Endothelial cell of umbilical vein (primary cell): ENCODE results near the gene HMGXB4. TPM values are rescaled to one million over a fixed set of nuclear protein-coding genes. Genes with fewer than 3 reads are reported as not detected.

ENCODE experiments used
- BruUV-seq: library from RNA; stranded (reverse); fragments of 400-500 nt; replicated peaks from 2 replicates; lab custom pipeline; 2021; lab: Mats Ljungman, UMichigan
- CTCF ChIA-PET: fragments of 300-600, 350-600 bp; sonication (Branson Sonifier 250); formaldehyde crosslinking; loops from one replicate; lab custom pipeline; 2021; ENCODE audit warnings: antibody characterized with exemption, inconsistent platforms; lab: Charles Lee
- POLR2A ChIA-PET: fragments of 300-600, 350-600 bp; sonication (Branson Sonifier 250); formaldehyde crosslinking; loops from one replicate; lab custom pipeline; 2021; ENCODE audit warnings: antibody characterized with exemption, inconsistent platforms; lab: Charles Lee
- DNase-seq: peaks from one replicate; pipeline ENCODE4 v3.0.0-alpha.2; 2011; ENCODE audit warnings: low read depth, low spot score
- FAIRE-seq: peaks from 2 replicates; lab custom pipeline; 2011; peaks lifted over from hg19 to GRCh38; lab: Jason Lieb, UNC
- H2AFZ ChIP-seq: 2 replicates; pipeline ENCODE4 v1.6.0; 2012; ENCODE audit warnings: low read depth, low read length, control low read depth, inconsistent platforms
- H3K27ac ChIP-seq: 2 replicates; pipeline ENCODE4 v1.5.1; 2011; ENCODE audit warnings: low read depth, mild to moderate bottlenecking, control low read depth, low read length, moderate library complexity; ENCODE audit not compliant: insufficient read depth
- H3K27me3 ChIP-seq, 2 experiments: 2 replicates each; pipeline versions ENCODE4 v1.6.0 to v1.6.1; 2011; ENCODE audit warnings: low read length in 2 of 2, mixed read lengths in 1 of 2; ENCODE audit not compliant: control insufficient read depth in 2 of 2, insufficient read depth in 2 of 2
- H3K36me3 ChIP-seq, 2 experiments: 2 replicates in 1 of 2; 3 replicates in 1 of 2; pipeline ENCODE4 v1.5.1; 2011; ENCODE audit warnings: low read length in 2 of 2, mild to moderate bottlenecking in 1 of 2, moderate library complexity in 1 of 2; ENCODE audit not compliant: control insufficient read depth in 2 of 2, insufficient read depth in 2 of 2; ENCODE audit errors: extremely low read depth in 1 of 2
- H3K4me1 ChIP-seq: 3 replicates; pipeline ENCODE4 v1.5.1; 2011; ENCODE audit warnings: mild to moderate bottlenecking, low read length; ENCODE audit not compliant: control insufficient read depth, insufficient read depth; ENCODE audit errors: extremely low read depth
- H3K4me2 ChIP-seq: 2 replicates; pipeline ENCODE4 v1.6.1; 2011; ENCODE audit warnings: low read length, control low read depth, mixed read lengths; ENCODE audit not compliant: insufficient read depth
- H3K4me3 ChIP-seq, 3 experiments: fragments of 200-600 bp in 1 of 3; sonication (generic), shearing (Covaris generic) in 1 of 3; replicated peaks in 1 of 3; 2 replicates each; pipeline ENCODE4 v1.5.1; 2011 to 2016; ENCODE audit warnings: control low read depth in 3 of 3, low read length in 3 of 3, mild to moderate bottlenecking in 2 of 3, inconsistent platforms in 1 of 3, low read depth in 1 of 3, moderate library complexity in 1 of 3; ENCODE audit not compliant: insufficient read depth in 1 of 3
- H3K79me2 ChIP-seq: 2 replicates; pipeline ENCODE4 v1.6.0; 2012; ENCODE audit warnings: low read length, inconsistent platforms; ENCODE audit not compliant: control insufficient read depth, insufficient read depth
- H3K9ac ChIP-seq: replicated peaks from 2 replicates; pipeline ENCODE3; 2011; ENCODE audit warnings: low read length, control low read depth; ENCODE audit not compliant: insufficient read depth; ENCODE audit errors: extremely low read depth
- H3K9me1 ChIP-seq: replicated peaks from 3 replicates; pipeline ENCODE4 v1.6.0; 2011; ENCODE audit warnings: mild to moderate bottlenecking, low read length; ENCODE audit not compliant: control insufficient read depth, insufficient read depth; ENCODE audit errors: extremely low read depth
- H3K9me3 ChIP-seq: replicated peaks from 2 replicates; pipeline ENCODE4 v1.5.1; 2012; ENCODE audit warnings: low read length, inconsistent platforms; ENCODE audit not compliant: control insufficient read depth, insufficient read depth
- H4K20me1 ChIP-seq: replicated peaks from 2 replicates; pipeline ENCODE3; 2011; ENCODE audit warnings: mild to moderate bottlenecking, low read length; ENCODE audit not compliant: control insufficient read depth, insufficient read depth; ENCODE audit errors: extremely low read depth
- CTCF ChIP-seq, 2 donors: IDR thresholded peaks; 1 replicate in 1 of 2; 2 replicates in 1 of 2; pipeline ENCODE4 v1.5.1; 2011; ENCODE audit warnings: low read length in 2 of 2, mild to moderate bottlenecking in 2 of 2, moderate library complexity in 2 of 2, control low read depth in 1 of 2, inconsistent platforms in 1 of 2, low read depth in 1 of 2; ENCODE audit not compliant: insufficient read depth in 1 of 2; ENCODE audit errors: extremely low read depth in 1 of 2
- EZH2 ChIP-seq: IDR thresholded peaks from 2 replicates; pipeline ENCODE4 v1.6.1; 2012; ENCODE audit warnings: borderline replicate concordance, low read depth, mild to moderate bottlenecking, moderate library complexity, low read length, inconsistent platforms; ENCODE audit not compliant: severe bottlenecking
- FOS ChIP-seq: IDR thresholded peaks from 2 replicates; pipeline ENCODE4 v1.6.1; 2011; ENCODE audit warnings: mild to moderate bottlenecking, low read length, moderate library complexity, borderline replicate concordance; ENCODE audit not compliant: insufficient read depth
- GATA2 ChIP-seq: IDR thresholded peaks from 2 replicates; pipeline ENCODE4 v1.7.0; 2011; ENCODE audit warnings: low read depth, mild to moderate bottlenecking, moderate library complexity, mixed read lengths, low read length; ENCODE audit not compliant: insufficient read length, insufficient read depth
- JUN ChIP-seq: IDR thresholded peaks from 2 replicates; pipeline ENCODE4 v1.6.1; 2011; ENCODE audit warnings: borderline replicate concordance, low read depth; ENCODE audit not compliant: insufficient read length, insufficient read depth
- MAX ChIP-seq: IDR thresholded peaks from 2 replicates; pipeline ENCODE4 v1.6.1; 2011; ENCODE audit not compliant: insufficient read depth, insufficient read length
- MYC ChIP-seq: IDR thresholded peaks from one replicate; pipeline ENCODE4 v1.6.1; 2011; ENCODE audit warnings: mild to moderate bottlenecking, low read depth, low read length
- POLR2A ChIP-seq: IDR thresholded peaks from 2 replicates; pipeline ENCODE4 v1.6.1; 2012; ENCODE audit warnings: low read depth, mild to moderate bottlenecking, control low read depth, low read length
- POLR2AphosphoS5 ChIP-seq: IDR thresholded peaks from 2 replicates; pipeline ENCODE4 v1.6.1; 2012; ENCODE audit warnings: low read depth, mild to moderate bottlenecking, control low read depth, low read length, moderate library complexity; ENCODE audit not compliant: insufficient read depth
- dilution Hi-C: fragments of 300-500 bp; cut with MboI; formaldehyde crosslinking; loops from one replicate; pipeline ENCODE4 v1.15.0; 2019; ENCODE audit warnings: low sequenced_read_pairs; ENCODE audit not compliant: extremely low pct_ligation_motif_present
- intact Hi-C: fragments of 100-400 bp; cut with micrococcal nuclease; formaldehyde crosslinking; loops from one replicate; pipeline ENCODE4 v1.10.0; 2022
- polyA plus RNA-seq, 4 experiments: library from polyadenylated mRNA; depleted of rRNA in 3 of 4; stranded (reverse) in 3 of 4; unstranded in 1 of 4; fragments of >200 nt; gene quantifications; 2 replicates each; pipeline versions ENCODE4 v1.2.1 to v1.2.3, GENCODE V29; 2011 to 2012; ENCODE audit warnings: missing spikeins in 1 of 4
- total RNA-seq: library from RNA; stranded (reverse); gene quantifications from 2 replicates; pipeline ENCODE4 v1.2.3, GENCODE V29; 2021

The HMGXB4 gene
- total and polyA plus RNA-seq, 2 donors (not counting 3 experiments of a cell fraction or from before 2014, with no cell fraction given) = 12.2 to 30.5 TPM

GRCh38 chr22:35209203-35209602, 48.1 kb upstream of the HMGXB4 start:
- peaks cover 0 to 2% of the 10 kb centered on the region in 2 experiments for H3K27me3 ChIP-seq
- H3K9ac ChIP-seq = no peak overlapping the region
- ChIA-PET POLR2A (no interaction called here), CTCF (no interaction called here)
- no peaks in the 10 kb centered on the region for H3K36me3 ChIP-seq
- no peaks in the 10 kb centered on the region for H3K79me2 ChIP-seq
- BruUV-seq = no TSS peak
- FAIRE-seq (no peak), DNase-seq (no peak)
- no peak overlapping the region for H3K4me3 ChIP-seq
- H3K9me3 ChIP-seq = no peaks in the 10 kb centered on the region
- intact Hi-C loops (no loop called here), dilution Hi-C loops (no loop called here)
- no peak overlapping the region for H3K27ac ChIP-seq
- no peak overlapping the region for H2AFZ ChIP-seq
- no peaks in the 10 kb centered on the region for H3K4me1 ChIP-seq
- TF ChIP-seq MAX (no peak), CTCF (IDR thresholded peaks at IDR 0.05; ENCODE audit: extremely low read depth in 1 of 2, insufficient read depth in 1 of 2, low read depth in 1 of 2, low read length in 2 of 2) (no peak), EZH2 (no peak), GATA2 (no peak), JUN (no peak), MYC (no peak), POLR2A (no peak), POLR2AphosphoS5 (no peak), FOS (no peak)
- no peaks in the 10 kb centered on the region for H4K20me1 ChIP-seq
- H3K9me1 ChIP-seq = no peaks in the 10 kb centered on the region
- no peak overlapping the region for H3K4me2 ChIP-seq
